ENCODE results near the gene CCDC81. TPM values are rescaled to one million over a fixed set of nuclear protein-coding genes. Genes with fewer than 3 reads are reported as not detected.

The CCDC81 gene
- total RNA-seq, 1 donor from 2014 or later: 0.53 TPM

DNA sequence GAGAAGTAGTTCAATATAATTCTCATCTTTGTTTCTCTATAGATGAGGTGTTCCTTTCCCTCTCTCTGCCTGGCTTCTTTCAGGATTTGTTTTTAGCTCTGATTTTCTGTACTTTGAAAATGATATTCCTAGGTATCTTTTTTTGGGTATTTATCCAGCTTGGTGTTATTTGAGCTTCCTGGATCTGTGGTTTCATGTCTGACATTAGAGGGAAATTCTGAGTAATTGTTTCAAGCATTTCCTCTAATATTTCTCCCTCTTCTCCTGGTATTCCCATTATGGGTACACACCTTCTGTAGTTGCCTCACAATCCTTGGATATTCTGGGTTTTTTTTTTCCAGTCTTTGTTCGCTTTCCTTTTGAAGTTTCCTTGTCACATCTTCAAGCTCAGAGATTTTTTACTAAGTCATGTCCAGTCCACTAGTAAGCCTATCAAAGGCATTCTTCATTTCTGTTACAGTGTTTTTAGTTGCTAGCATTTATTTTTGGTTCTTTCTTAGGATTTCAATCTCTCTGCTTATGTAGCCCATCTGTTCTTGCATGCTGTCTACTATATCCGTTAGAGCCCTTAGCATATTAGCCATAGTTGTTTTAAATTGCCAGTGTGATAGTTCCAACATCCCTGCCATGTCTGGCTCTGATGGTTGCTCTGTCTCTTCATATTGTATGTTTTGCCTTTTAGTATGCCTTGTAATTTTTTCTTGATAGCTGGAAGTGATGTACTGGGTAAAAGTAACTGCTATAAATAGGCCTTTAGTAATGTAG, 5.8 kb downstream of the CCDC81 start:
- peak; percentile 23 for DNase-seq (ENCODE audit: low read depth)

DNA sequence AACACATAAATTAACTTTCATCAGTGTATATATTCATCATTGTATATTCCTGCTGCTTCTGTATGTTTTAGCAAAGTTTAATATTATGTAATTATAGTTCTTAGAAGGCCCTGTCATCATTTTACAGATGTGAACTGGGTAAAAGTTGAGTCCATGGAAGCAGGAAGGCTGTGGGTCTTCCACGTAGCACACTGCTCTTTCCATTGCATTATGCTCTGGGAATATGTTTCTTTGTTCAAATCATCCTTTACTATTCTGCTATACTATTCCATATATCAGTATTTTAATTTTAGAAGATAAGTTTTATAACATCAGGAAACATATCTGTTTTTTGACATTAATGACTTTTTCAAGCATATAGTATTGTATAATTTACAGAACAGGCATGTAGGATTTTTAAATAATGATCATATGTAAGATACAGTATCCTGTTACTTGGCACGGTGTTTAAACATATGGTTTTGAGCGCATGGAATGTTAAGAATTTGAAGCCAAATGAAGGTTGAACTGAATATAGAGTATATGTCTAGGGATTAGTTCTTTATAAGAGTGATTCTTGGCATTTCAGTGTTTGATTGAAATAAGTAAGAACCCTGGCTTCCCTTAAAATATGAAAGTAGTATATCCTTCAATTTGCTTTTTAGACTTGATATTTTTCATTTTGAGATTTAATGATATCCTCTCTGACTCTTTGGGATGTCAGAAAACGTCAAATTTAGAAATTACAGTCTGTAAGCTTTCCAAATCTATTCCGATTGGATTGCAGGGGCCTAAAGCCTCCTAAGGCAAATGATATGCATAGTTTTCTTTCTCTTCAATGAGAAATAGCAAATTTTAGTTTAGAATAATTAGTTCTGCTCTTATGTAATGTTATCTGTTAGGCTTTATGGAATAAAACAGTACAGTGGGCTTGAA, 8.6 kb downstream of the CCDC81 start:
- no peak overlapping the region for H3K4me3 ChIP-seq (ENCODE audit: low read depth, low read length)
- no peak for DNase-seq (ENCODE audit: low read depth)
- FAIRE-seq: no peak
- no peaks in the 10 kb centered on the region for H3K27me3 ChIP-seq (ENCODE audit: control insufficient read depth, insufficient read depth, low read length)
- TF ChIP-seq, protein P1, sequence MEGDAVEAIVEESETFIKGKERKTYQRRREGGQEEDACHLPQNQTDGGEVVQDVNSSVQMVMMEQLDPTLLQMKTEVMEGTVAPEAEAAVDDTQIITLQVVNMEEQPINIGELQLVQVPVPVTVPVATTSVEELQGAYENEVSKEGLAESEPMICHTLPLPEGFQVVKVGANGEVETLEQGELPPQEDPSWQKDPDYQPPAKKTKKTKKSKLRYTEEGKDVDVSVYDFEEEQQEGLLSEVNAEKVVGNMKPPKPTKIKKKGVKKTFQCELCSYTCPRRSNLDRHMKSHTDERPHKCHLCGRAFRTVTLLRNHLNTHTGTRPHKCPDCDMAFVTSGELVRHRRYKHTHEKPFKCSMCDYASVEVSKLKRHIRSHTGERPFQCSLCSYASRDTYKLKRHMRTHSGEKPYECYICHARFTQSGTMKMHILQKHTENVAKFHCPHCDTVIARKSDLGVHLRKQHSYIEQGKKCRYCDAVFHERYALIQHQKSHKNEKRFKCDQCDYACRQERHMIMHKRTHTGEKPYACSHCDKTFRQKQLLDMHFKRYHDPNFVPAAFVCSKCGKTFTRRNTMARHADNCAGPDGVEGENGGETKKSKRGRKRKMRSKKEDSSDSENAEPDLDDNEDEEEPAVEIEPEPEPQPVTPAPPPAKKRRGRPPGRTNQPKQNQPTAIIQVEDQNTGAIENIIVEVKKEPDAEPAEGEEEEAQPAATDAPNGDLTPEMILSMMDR (IDR thresholded peaks at IDR 0.05; ENCODE audit: insufficient read depth, low read length, severe bottlenecking): no peak
- no peaks in the 10 kb centered on the region for H3K36me3 ChIP-seq (ENCODE audit: control insufficient read depth, insufficient read depth, low read length)

More for the DNA sequence above, 5.8 kb downstream of the CCDC81 start:
- FAIRE-seq: no peak
- TF ChIP-seq, protein P1 (IDR thresholded peaks at IDR 0.05; ENCODE audit: insufficient read depth, low read length, severe bottlenecking): no peak
- H3K36me3 ChIP-seq (ENCODE audit: control insufficient read depth, insufficient read depth, low read length): no peaks in the 10 kb centered on the region
- no peak overlapping the region for H3K4me3 ChIP-seq (ENCODE audit: low read depth, low read length)
- no peaks in the 10 kb centered on the region for H3K27me3 ChIP-seq (ENCODE audit: control insufficient read depth, insufficient read depth, low read length)

- no peak for FAIRE-seq
- DNase-seq (ENCODE audit: low read depth): no peak
- TF ChIP-seq, protein P1 (IDR thresholded peaks at IDR 0.05; ENCODE audit: insufficient read depth, low read length, severe bottlenecking): no peak
- no peaks in the 10 kb centered on the region for H3K27me3 ChIP-seq (ENCODE audit: control insufficient read depth, insufficient read depth, low read length)
- H3K36me3 ChIP-seq (ENCODE audit: control insufficient read depth, insufficient read depth, low read length): no peaks in the 10 kb centered on the region
- no peak overlapping the region for H3K4me3 ChIP-seq (ENCODE audit: low read depth, low read length)
These were observed 11.6 kb downstream of the CCDC81 start for GRCh38 chr11:86386283-86386682.

GRCh38 chr11:86386746-86387145, 12.1 kb downstream of the CCDC81 start:
- H3K36me3 ChIP-seq (ENCODE audit: control insufficient read depth, insufficient read depth, low read length): no peaks in the 10 kb centered on the region
- FAIRE-seq: no peak
- H3K27me3 ChIP-seq (ENCODE audit: control insufficient read depth, insufficient read depth, low read length): no peaks in the 10 kb centered on the region
- TF ChIP-seq, protein P1 (IDR thresholded peaks at IDR 0.05; ENCODE audit: insufficient read depth, low read length, severe bottlenecking): no peak
- H3K4me3 ChIP-seq (ENCODE audit: low read depth, low read length): no peak overlapping the region
- DNase-seq (ENCODE audit: low read depth): no peak

GRCh38 chr11:86388198-86388597, 13.5 kb downstream of the CCDC81 start:
- Histone ChIP-seq H3K36me3 (ENCODE audit: control insufficient read depth, insufficient read depth, low read length) (no peaks in the 10 kb centered on the region), H3K4me3 (ENCODE audit: low read depth, low read length) (no peak overlapping the region), H3K27me3 (ENCODE audit: control insufficient read depth, insufficient read depth, low read length) (no peaks in the 10 kb centered on the region)
- FAIRE-seq (no peak), DNase-seq (ENCODE audit: low read depth) (no peak)
- TF ChIP-seq, protein P1 (IDR thresholded peaks at IDR 0.05; ENCODE audit: insufficient read depth, low read length, severe bottlenecking): no peak
